Measurements from ENCODE around the gene CRACDL.

DNA sequence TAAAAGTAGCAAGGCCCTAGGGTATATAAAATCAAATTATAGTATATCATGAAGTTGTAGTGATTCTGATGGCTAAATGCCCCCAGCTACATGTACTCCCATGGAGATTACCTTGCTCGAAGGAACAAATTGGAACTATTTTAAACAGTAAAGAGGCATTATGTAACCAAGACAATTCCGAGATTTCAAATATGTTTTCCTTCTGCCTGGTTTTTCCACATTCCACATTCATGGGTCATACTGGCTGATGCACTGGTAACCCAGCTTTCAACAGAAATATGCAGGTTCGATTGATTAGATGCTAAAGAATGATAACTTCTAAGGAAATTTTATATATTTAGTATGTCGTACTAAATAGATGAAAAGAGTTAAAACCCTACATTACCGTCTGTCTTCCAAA lies 142.8 kb downstream of the CRACDL start:
- TF ChIP-seq, protein P1, sequence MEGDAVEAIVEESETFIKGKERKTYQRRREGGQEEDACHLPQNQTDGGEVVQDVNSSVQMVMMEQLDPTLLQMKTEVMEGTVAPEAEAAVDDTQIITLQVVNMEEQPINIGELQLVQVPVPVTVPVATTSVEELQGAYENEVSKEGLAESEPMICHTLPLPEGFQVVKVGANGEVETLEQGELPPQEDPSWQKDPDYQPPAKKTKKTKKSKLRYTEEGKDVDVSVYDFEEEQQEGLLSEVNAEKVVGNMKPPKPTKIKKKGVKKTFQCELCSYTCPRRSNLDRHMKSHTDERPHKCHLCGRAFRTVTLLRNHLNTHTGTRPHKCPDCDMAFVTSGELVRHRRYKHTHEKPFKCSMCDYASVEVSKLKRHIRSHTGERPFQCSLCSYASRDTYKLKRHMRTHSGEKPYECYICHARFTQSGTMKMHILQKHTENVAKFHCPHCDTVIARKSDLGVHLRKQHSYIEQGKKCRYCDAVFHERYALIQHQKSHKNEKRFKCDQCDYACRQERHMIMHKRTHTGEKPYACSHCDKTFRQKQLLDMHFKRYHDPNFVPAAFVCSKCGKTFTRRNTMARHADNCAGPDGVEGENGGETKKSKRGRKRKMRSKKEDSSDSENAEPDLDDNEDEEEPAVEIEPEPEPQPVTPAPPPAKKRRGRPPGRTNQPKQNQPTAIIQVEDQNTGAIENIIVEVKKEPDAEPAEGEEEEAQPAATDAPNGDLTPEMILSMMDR (IDR thresholded peaks at IDR 0.05): no peak
- TF ChIP-seq ZFX (IDR thresholded peaks at IDR 0.05; ENCODE audit: borderline replicate concordance): no peak
